Heart left ventricle (tissue), 16 donors: ENCODE results near the gene E2F7. TPM values are rescaled to one million over a fixed set of nuclear protein-coding genes. Genes with fewer than 3 reads are reported as not detected.

Source experiments
- ATAC-seq, 4 donors: fragments of 200-7000 bp; cut with Tn5 transposase; one replicate each; pipeline ENCODE4 v1.9.1; 2020 to 2022; ENCODE audit warnings: moderate library complexity in 4 of 4, mild to moderate bottlenecking in 3 of 4, moderate number of reproducible peaks in 1 of 4
- DNase-seq, 5 donors: peaks; one replicate each; pipeline ENCODE4 v3.0.0-alpha.2; 2020
- H3K27ac ChIP-seq, 12 donors: fragments of 200-600 bp; sonication (generic) in 4 of 12; one replicate each; pipeline versions ENCODE4 v1.5.0 to v1.8.0; 2016 to 2022; ENCODE audit warnings: mild to moderate bottlenecking in 2 of 12
- H3K27me3 ChIP-seq, 9 donors: fragments of 200-600 bp; sonication (generic) in 2 of 9; one replicate each; pipeline versions ENCODE4 v1.5.1 to v1.8.0; 2016 to 2022; ENCODE audit warnings: mild to moderate bottlenecking in 3 of 9
- H3K36me3 ChIP-seq, 9 donors: fragments of 200-600 bp; sonication (generic) in 2 of 9; one replicate each; pipeline versions ENCODE4 v1.5.0 to v1.8.0; 2018 to 2022; ENCODE audit warnings: mild to moderate bottlenecking in 2 of 9
- H3K4me1 ChIP-seq, 12 donors: fragments of 200-600 bp; sonication (generic) in 4 of 12; one replicate each; pipeline versions ENCODE4 v1.5.0 to v1.8.0; 2016 to 2022; ENCODE audit warnings: mild to moderate bottlenecking in 3 of 12
- H3K4me3 ChIP-seq, 12 donors: fragments of 200-600 bp; sonication (generic) in 4 of 12; one replicate each; pipeline versions ENCODE4 v1.5.0 to v1.8.0; 2017 to 2022; ENCODE audit warnings: mild to moderate bottlenecking in 9 of 12, moderate library complexity in 4 of 12
- H3K9me3 ChIP-seq, 12 donors: fragments of 200-600 bp; sonication (generic) in 4 of 12; one replicate each; pipeline versions ENCODE4 v1.5.0 to v1.8.0; 2016 to 2022; ENCODE audit warnings: mild to moderate bottlenecking in 1 of 12
- CTCF ChIP-seq, 12 donors: fragments of 200-600 bp; sonication (generic) in 4 of 12; IDR thresholded peaks; one replicate each; pipeline versions ENCODE4 v1.5.0 to v1.8.0; 2018 to 2022; ENCODE audit warnings: antibody characterized with exemption in 12 of 12, mild to moderate bottlenecking in 5 of 12
- POLR2A ChIP-seq, 2 donors: fragments of 450-650 bp; IDR thresholded peaks; one replicate each; pipeline ENCODE4 v1.6.1; 2017; ENCODE audit warnings: antibody characterized with exemption in 2 of 2, mild to moderate bottlenecking in 2 of 2, moderate library complexity in 2 of 2
- WGBS, 4 donors: extraction: QIAGEN DNeasy Blood & Tissue Kit in 2 of 4; methylation state at CpG; one replicate each; pipeline versions ENCODE4 v1.1.5 to v1.1.7; 2013 to 2018; 5-methylcytosine and 5-hydroxymethylcytosine counted together
- intact Hi-C, 10 donors: fragments of 100-400 bp; cut with DNase I; formaldehyde crosslinking; loops; one replicate each; pipeline versions ENCODE4 v1.11.1 to v1.14.2; 2022
- polyA plus RNA-seq, 2 donors: library from polyadenylated mRNA; stranded (reverse); fragments of 200-250 nt; gene quantifications; one replicate each; pipeline ENCODE4 v1.2.3, GENCODE V29; 2013
- total RNA-seq, 9 donors: library from RNA; depleted of rRNA in 2 of 9; stranded (reverse); fragments of >200 nt in 2 of 9; fragmentation: NEBNext Ultra II Directional in 3 of 9; extraction: Animal tissue kit (Norgen Biotek cat#: 25700) in 3 of 9; gene quantifications; one replicate each; pipeline versions ENCODE4 v1.1.0 to v1.2.4, GENCODE V29; 2016 to 2023
- donor health status: ischemic (EF 13 %, LVEDD 7.1; RV severe dilation, severe dysfunction).
- donor health status: healthy with polysubstance abuse.
- donor health status: DM: no; HTN: yes; CAD: no.
- donor health status: DM: no; HTN: no; CAD: no.
- donor health status: ischemic (EF 25% LVEDD 6.9; RV normal size, moderate dysfunction).
- donor health status: ischemic (EF 25% LVEDD 5.7; RV mildly dilated, moderate dysfunction).
- donor health status: healthy.
- donor health status: DM: yes; HTN: yes; CAD: no.
- donor health status: ischemic (EF 35%, LVEDD 5.7; RV mildly dilated, moderate dysfunction).
- donor health status: nonischemic (EF 11% LVEDD 7.7; RV severe dilation, severe dysfunction).
- donor health status: DM: yes; HTN: yes; CAD: no.
- donor health status: PGD.
- donor health status: ischemic (EF 29% LVEDD 5.4; RV normal size, mild dysfunction).
- donor health status: nonischemic (EF 23%, LVEDD 6.1; RV moderate dilation, normal function).

The E2F7 gene
- total and polyA plus RNA-seq, 11 donors: 0.04 to 1.5 (median 0.11) TPM; not detected in 2

DNA sequence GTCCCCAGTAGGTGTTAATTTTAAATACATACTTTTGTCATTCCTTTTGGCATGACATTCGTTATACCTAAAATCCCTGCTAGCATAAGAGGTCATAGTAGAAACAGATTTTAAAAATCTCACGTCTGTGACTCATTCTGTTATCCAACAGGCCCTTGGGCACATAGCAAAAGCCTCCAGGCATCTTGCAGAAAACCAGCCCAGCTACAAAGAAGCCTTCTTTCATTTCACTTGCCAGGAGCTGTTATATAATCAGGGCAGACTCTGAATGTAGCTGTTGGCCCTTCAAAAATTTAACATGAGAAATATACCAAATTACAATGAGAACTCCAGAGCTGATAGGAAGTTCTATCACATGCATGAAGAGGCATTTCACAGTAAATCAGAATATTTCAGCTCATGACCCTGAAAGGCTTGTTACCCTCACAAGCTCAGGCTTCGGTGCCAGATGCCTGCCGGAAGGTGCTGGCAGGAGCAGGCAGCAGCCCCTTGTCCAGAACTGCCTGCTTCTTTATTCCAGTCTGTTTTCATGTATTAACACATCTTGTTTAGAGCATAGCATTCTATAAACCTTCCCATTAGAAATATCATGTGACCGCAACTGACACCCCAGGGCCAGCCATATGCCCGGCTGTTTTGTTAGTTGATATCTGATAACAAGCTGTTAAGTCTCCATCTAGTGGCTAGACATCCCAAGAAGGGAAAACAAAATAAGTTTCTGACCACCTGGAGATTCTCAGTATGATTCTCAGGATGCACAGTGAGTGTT is 17.8 kb downstream of the E2F7 start:
- DNase-seq: no peak
- intact Hi-C loops: loop anchor here in 6 of 10 donors (5.0 to 10.0 kb wide), 4 partner anchors 627 to 640 kb away; no protein-coding TSS in a partner anchor
- no peak for ATAC-seq
- 90 to 94% (median 92%) methylated on average over 6 of the region's 6 CpGs for WGBS, 4 donors
- Histone ChIP-seq H3K36me3 (no peaks in the 10 kb centered on the region), H3K4me1 (no peaks in the 10 kb centered on the region), H3K4me3 (no peak overlapping the region), H3K9me3 (no peaks in the 10 kb centered on the region), H3K27me3 (peaks cover 0 to 5% (median 0%) of the 10 kb centered on the region in 9 donors), H3K27ac (no peak overlapping the region)
- TF ChIP-seq CTCF (IDR thresholded peaks at IDR 0.05): no peak
- no peak for TF ChIP-seq POLR2A (IDR thresholded peaks at IDR 0.05)

- DNase-seq (no peak), ATAC-seq (no peak)
- Histone ChIP-seq H3K9me3 (no peaks in the 10 kb centered on the region), H3K27me3 (peaks cover 0 to 5% (median 0%) of the 10 kb centered on the region in 9 donors), H3K27ac (no peak overlapping the region), H3K4me3 (no peak overlapping the region), H3K36me3 (peaks cover 0 to 7% (median 0%) of the 10 kb centered on the region in 9 donors), H3K4me1 (no peaks in the 10 kb centered on the region)
- TF ChIP-seq POLR2A (IDR thresholded peaks at IDR 0.05): no peak
- TF ChIP-seq CTCF (IDR thresholded peaks at IDR 0.05): no peak
- 97 to 99% (median 98%) methylated on average over 5 of the region's 5 CpGs for WGBS, 4 donors
- intact Hi-C loops: loop anchor here in 6 of 10 donors (5.0 to 10.0 kb wide), 4 partner anchors 628 to 641 kb away; no protein-coding TSS in a partner anchor
These were observed 18.9 kb downstream of the E2F7 start for GRCh38 chr12:77046468-77046867.

- TF ChIP-seq POLR2A (IDR thresholded peaks at IDR 0.05): no peak
- TF ChIP-seq CTCF (IDR thresholded peaks at IDR 0.05): no peak
These were observed 20.2 kb downstream of the E2F7 start for GRCh38 chr12:77045183-77045582.

GRCh38 chr12:77044721-77045120 is 20.6 kb downstream of the E2F7 start:
- H3K4me1 ChIP-seq: no peaks in the 10 kb centered on the region
- WGBS, 4 donors: 72 to 81% (median 76%) methylated on average over 2 of the region's 2 CpGs
- H3K36me3 ChIP-seq: peaks cover 0 to 7% (median 0%) of the 10 kb centered on the region in 9 donors
- ATAC-seq (no peak), DNase-seq (no peak)
- no peak overlapping the region for H3K27ac ChIP-seq
- intact Hi-C loops: loop anchor here in 6 of 10 donors (5.0 to 10.0 kb wide), 4 partner anchors 630 to 643 kb away; no protein-coding TSS in a partner anchor
- no peaks in the 10 kb centered on the region for H3K9me3 ChIP-seq
- TF ChIP-seq POLR2A (IDR thresholded peaks at IDR 0.05) (no peak), CTCF (IDR thresholded peaks at IDR 0.05) (no peak)
- peaks cover 0 to 5% (median 0%) of the 10 kb centered on the region in 9 donors for H3K27me3 ChIP-seq
- no peak overlapping the region for H3K4me3 ChIP-seq

More at GRCh38 chr12:77045183-77045582, 20.2 kb downstream of the E2F7 start:
- WGBS, 4 donors: 81 to 89% (median 87%) methylated on average over 6 of the region's 6 CpGs
- Histone ChIP-seq H3K27me3 (peaks cover 0 to 5% (median 0%) of the 10 kb centered on the region in 9 donors), H3K4me3 (no peak overlapping the region), H3K36me3 (peaks cover 0 to 7% (median 0%) of the 10 kb centered on the region in 9 donors), H3K4me1 (no peaks in the 10 kb centered on the region), H3K9me3 (no peaks in the 10 kb centered on the region), H3K27ac (no peak overlapping the region)
- ATAC-seq (no peak), DNase-seq (no peak)
- intact Hi-C loops: loop anchor here in 6 of 10 donors (5.0 to 10.0 kb wide), 4 partner anchors 630 to 642 kb away; no protein-coding TSS in a partner anchor
